Activated T-cell treated with anti-CD3 and anti-CD28 coated beads, Interleukin-2, amount 50 U/mL, for 72 hours (primary cell): ENCODE results near the gene C15orf62. TPM values are rescaled to one million over a fixed set of nuclear protein-coding genes. Genes with fewer than 3 reads are reported as not detected.
A peak's percentile ranks its signal among the peaks of the same experiment; 100 is the strongest.

Experiments
- ATAC-seq, 2 donors: fragments of 150-1000 bp; cut with Tn5 transposase; replicated peaks in 1 of 2; 2 replicates each; pipeline ENCODE4 v1.10.0; 2021; ENCODE audit warnings: moderate library complexity in 2 of 2, mild to moderate bottlenecking in 1 of 2
- DNase-seq, 2 donors: peaks; one replicate each; pipeline ENCODE4 v3.0.0; 2021 to 2022; ENCODE audit warnings: mixed read lengths in 1 of 2
- H3K27ac Mint-ChIP-seq: one replicate; pipeline ENCODE4 v1.8.0; 2022; ENCODE audit warnings: mild to moderate bottlenecking, moderate library complexity, mixed read lengths
- H3K27me3 Mint-ChIP-seq: one replicate; pipeline ENCODE4 v1.8.0; 2022; ENCODE audit warnings: low read depth, mixed read lengths
- H3K36me3 Mint-ChIP-seq, 2 donors: one replicate each; pipeline ENCODE4 v1.8.0; 2022; ENCODE audit warnings: mixed read lengths in 2 of 2, mild to moderate bottlenecking in 1 of 2; ENCODE audit not compliant: insufficient read depth in 2 of 2
- H3K4me1 Mint-ChIP-seq: one replicate; pipeline ENCODE4 v1.8.0; 2022; ENCODE audit warnings: low read depth, mixed read lengths
- H3K4me3 Mint-ChIP-seq, 2 donors: one replicate each; pipeline ENCODE4 v1.8.0; 2022; ENCODE audit warnings: mild to moderate bottlenecking in 2 of 2, mixed read lengths in 2 of 2, moderate library complexity in 2 of 2
- H3K9me3 Mint-ChIP-seq, 2 donors: one replicate each; pipeline ENCODE4 v1.8.0; 2022; ENCODE audit warnings: mixed read lengths in 2 of 2
- total RNA-seq, 2 donors: library from RNA; stranded (reverse); gene quantifications; one replicate each; pipeline ENCODE4 v1.2.3, GENCODE V29; 2022

Gene C15orf62
- total RNA-seq, 2 donors from 2014 or later, result 1.6 to 1.7 TPM

DNA sequence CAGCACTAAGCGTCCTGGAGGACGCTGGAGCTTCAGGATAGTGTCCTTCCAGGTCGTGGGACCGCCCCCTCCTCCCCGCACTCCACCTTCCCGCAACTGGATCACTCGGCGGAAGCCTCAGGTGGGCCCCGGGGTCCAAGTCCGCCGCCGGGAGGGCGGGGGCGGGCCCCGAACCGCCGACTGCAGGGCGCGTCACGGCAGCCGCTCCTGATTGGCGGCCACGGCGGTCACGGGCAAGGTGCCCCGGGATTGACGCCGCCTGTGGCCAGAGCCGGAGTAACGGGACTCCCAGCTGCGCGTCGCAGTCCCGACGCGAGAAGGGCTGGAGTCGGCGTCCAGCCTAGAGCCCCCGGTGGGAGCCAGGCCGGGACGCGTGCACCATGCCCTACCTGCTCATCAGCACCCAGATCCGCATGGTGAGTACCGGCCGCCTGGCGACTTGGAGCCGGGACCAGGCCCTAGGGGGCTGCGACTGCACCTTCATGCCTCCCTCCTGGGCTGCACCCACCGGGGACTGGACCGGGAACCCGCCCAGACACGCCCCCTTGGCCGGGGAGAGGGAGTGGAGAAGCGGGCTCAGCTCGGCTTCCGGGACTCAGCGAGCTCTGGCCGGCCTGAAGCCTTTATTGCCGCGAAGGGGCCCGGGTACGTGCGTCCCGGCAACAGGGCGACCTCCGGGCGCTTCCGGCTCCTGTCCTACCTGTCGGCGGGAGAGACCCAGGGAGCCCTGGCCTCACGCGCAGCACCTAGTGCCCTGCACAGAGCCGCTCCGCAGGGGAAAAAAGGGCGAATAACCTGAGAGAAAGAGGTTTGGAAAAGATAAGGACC is 5.8 kb upstream of the C15orf62 start, which contains the start of gene GCHFR:
Gene GCHFR (plus strand): TSS at position 268 of the 828 bp plus-strand sequence. CDS start 113 bp downstream, at position 381.
- H3K27me3 Mint-ChIP-seq, result no peaks in the 10 kb centered on the region
- H3K4me1 Mint-ChIP-seq, result peaks cover 38% of the 10 kb centered on the region
- ATAC-seq, result peak; percentile 76 to 77
- H3K36me3 Mint-ChIP-seq, result no peaks in the 10 kb centered on the region
- DNase-seq, result peak; percentile 84 to 87
- H3K9me3 Mint-ChIP-seq, result no peaks in the 10 kb centered on the region
- peak within 1 kb of the TSS; percentile 68 for H3K27ac Mint-ChIP-seq
- peak within 1 kb of the TSS; percentile 82 to 95 for H3K4me3 Mint-ChIP-seq

DNA sequence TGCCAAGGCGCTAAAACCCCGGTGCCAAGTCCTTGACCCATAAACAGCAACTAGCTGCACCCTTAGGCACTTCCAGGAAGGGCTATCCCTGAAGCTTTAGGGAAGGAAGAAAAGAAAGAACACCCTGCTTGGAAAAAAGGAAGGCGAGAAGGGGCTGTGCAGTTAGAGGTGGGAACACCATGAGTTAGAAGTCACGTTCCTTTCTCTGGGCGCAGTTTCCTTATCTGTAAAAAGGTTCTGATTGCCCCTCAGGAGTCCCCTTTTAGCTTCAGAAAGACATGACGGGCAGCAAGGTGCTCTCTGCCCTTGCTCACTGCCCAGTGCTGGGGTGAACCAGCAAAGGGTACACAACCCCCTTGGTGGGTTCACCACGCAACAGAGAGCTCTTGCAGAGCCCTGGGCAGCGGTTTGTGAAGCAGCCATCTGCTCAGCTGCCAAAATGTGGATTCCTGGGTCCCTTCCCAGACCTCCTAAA is 5.1 kb upstream of the C15orf62 start:
- no peak for DNase-seq
- peak overlapping the region; percentile 60 for H3K27ac Mint-ChIP-seq
- H3K4me1 Mint-ChIP-seq, result peaks cover 44% of the 10 kb centered on the region
- no peak for ATAC-seq
- H3K36me3 Mint-ChIP-seq, result no peaks in the 10 kb centered on the region
- H3K4me3 Mint-ChIP-seq, result peak overlapping the region; percentile 82 to 95
- H3K27me3 Mint-ChIP-seq, result no peaks in the 10 kb centered on the region
- no peaks in the 10 kb centered on the region for H3K9me3 Mint-ChIP-seq

- no peaks in the 10 kb centered on the region for H3K27me3 Mint-ChIP-seq
- no peaks in the 10 kb centered on the region for H3K36me3 Mint-ChIP-seq
- H3K4me1 Mint-ChIP-seq, result peaks cover 52% of the 10 kb centered on the region
- ATAC-seq, result no peak
- no peak for DNase-seq
- H3K27ac Mint-ChIP-seq, result no peak overlapping the region
- peak overlapping the region in 1 of 2 donors; percentile 7 for H3K4me3 Mint-ChIP-seq
- H3K9me3 Mint-ChIP-seq, result no peaks in the 10 kb centered on the region
These were observed 3.5 kb upstream of the C15orf62 start for GRCh38 chr15:40766194-40766815.

GRCh38 chr15:40766906-40767837 is 2.6 kb upstream of the C15orf62 start:
- H3K9me3 Mint-ChIP-seq, result no peaks in the 10 kb centered on the region
- H3K36me3 Mint-ChIP-seq, result no peaks in the 10 kb centered on the region
- H3K4me3 Mint-ChIP-seq, result no peak overlapping the region
- H3K4me1 Mint-ChIP-seq, result peaks cover 52% of the 10 kb centered on the region
- DNase-seq (no peak), ATAC-seq (no peak)
- no peaks in the 10 kb centered on the region for H3K27me3 Mint-ChIP-seq
- no peak overlapping the region for H3K27ac Mint-ChIP-seq

GRCh38 chr15:40767838-40768500 is 1.8 kb upstream of the C15orf62 start:
- no peak for DNase-seq
- Mint-ChIP-seq H3K27me3 (no peaks in the 10 kb centered on the region), H3K27ac (no peak overlapping the region), H3K36me3 (no peaks in the 10 kb centered on the region), H3K4me3 (peak overlapping the region in 1 of 2 donors; percentile 77), H3K4me1 (peaks cover 46% of the 10 kb centered on the region), H3K9me3 (no peaks in the 10 kb centered on the region)
- ATAC-seq, result no peak

- Mint-ChIP-seq H3K4me1 (peaks cover 40% of the 10 kb centered on the region), H3K27me3 (no peaks in the 10 kb centered on the region), H3K4me3 (peak overlapping the region; percentile 69 to 77), H3K27ac (peak overlapping the region; percentile 88), H3K9me3 (no peaks in the 10 kb centered on the region), H3K36me3 (no peaks in the 10 kb centered on the region)
- DNase-seq, result no peak
- ATAC-seq, result no peak
These were observed 1.1 kb upstream of the C15orf62 start for GRCh38 chr15:40768521-40769273.

GRCh38 chr15:40770147-40770721 is 454 bp downstream of the C15orf62 start:
- Mint-ChIP-seq H3K27ac (no peak overlapping the region), H3K4me3 (peak overlapping the region; percentile 37 to 77), H3K9me3 (no peaks in the 10 kb centered on the region), H3K27me3 (no peaks in the 10 kb centered on the region), H3K36me3 (no peaks in the 10 kb centered on the region), H3K4me1 (peaks cover 34% of the 10 kb centered on the region)
- ATAC-seq (no peak), DNase-seq (no peak)

DNA sequence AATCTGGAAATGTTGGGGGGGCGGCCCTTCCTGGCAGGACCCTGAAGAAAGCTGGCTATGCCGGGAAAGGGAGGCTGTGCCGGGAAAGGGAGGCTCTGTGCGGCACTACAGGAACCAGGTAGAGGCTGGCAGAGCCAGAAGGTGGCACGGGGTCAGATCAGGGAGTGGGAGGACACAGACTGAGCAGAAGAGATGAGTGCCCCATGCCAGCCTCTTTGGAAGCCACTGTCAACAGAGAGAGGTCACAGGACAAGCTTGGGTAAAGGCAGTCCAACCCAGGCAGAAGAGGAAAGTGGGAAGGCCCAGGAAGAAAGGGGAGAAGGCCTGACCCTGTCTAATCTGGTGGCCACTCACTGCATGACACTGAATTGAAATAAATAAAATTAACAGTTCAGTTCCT is 1.5 kb downstream of the C15orf62 start:
- Mint-ChIP-seq H3K9me3 (no peaks in the 10 kb centered on the region), H3K27ac (no peak overlapping the region), H3K4me1 (peaks cover 24% of the 10 kb centered on the region), H3K27me3 (no peaks in the 10 kb centered on the region), H3K4me3 (no peak overlapping the region), H3K36me3 (no peaks in the 10 kb centered on the region)
- no peak for ATAC-seq
- DNase-seq, result no peak

DNA sequence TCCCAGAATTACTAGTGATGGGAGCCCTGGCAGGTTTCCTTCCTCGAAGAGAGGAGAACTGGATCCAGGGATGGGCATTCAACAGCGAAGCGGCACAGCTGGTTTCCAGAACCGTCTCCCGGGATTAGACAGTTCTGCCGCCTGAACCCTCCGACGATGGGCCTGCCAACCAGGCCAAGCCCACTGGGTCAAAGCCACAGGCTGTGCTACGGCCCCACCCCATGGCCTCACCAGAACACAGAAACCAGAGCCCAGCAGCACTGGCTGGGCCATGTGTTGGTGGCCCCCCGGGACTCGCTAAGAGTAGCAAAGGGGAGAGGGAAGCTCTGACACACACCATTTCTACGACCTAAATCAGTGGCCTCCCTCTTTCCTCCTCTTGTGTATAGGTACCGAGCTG is 2.2 kb downstream of the C15orf62 start:
- no peaks in the 10 kb centered on the region for H3K27me3 Mint-ChIP-seq
- no peak for ATAC-seq
- H3K27ac Mint-ChIP-seq, result no peak overlapping the region
- DNase-seq, result no peak
- no peaks in the 10 kb centered on the region for H3K9me3 Mint-ChIP-seq
- H3K4me1 Mint-ChIP-seq, result peaks cover 31% of the 10 kb centered on the region
- H3K36me3 Mint-ChIP-seq, result peaks cover 2 to 3% of the 10 kb centered on the region in 2 donors
- H3K4me3 Mint-ChIP-seq, result no peak overlapping the region

DNA sequence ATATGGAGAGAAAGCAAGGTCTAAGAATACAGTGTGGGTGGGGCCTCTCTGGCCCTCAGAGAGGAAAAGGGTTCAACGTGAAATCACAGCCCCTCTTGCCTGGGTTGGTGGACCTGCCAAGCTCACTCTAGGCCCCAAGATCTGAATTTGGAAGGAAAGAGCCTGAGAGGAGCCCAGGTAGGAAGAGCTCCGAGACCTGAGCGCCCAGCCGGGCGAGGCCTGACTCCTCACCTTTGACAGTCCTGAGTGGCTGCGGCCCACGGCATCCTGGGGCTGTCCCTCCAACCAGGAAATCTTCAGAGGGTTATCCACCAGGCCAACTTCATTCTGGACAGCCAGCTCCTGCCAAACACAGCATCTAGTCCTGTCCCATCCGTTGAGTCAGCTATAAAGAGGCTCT is 3.7 kb downstream of the C15orf62 start:
- Mint-ChIP-seq H3K4me3 (no peak overlapping the region), H3K36me3 (peaks cover 2 to 3% of the 10 kb centered on the region in 2 donors), H3K27ac (no peak overlapping the region), H3K9me3 (no peaks in the 10 kb centered on the region), H3K27me3 (no peaks in the 10 kb centered on the region), H3K4me1 (peaks cover 27% of the 10 kb centered on the region)
- no peak for DNase-seq
- no peak for ATAC-seq

DNA sequence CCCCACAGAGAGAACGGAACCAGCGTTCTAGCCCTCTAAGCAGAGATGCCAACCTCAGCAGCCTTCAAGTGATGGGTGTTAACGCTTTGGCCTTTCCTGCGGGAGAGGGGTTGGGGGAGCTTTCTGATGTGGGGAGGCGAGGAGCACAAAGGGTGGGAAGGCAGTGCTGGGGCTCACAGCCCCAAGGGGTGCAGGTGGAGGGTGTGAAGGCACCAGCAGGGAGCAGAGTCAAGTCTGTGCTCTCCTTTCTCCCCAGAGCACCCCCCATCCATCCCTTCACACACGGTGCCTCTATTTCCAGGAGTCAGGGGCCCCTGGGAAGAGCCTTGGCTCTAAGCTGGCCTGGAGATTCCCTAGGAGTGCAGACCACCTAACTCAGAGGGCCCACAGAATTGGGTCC is 4.1 kb downstream of the C15orf62 start:
- peaks cover 23% of the 10 kb centered on the region for H3K4me1 Mint-ChIP-seq
- ATAC-seq (no peak), DNase-seq (no peak)
- no peak overlapping the region for H3K27ac Mint-ChIP-seq
- no peak overlapping the region for H3K4me3 Mint-ChIP-seq
- peaks cover 2 to 3% of the 10 kb centered on the region in 2 donors for H3K36me3 Mint-ChIP-seq
- no peaks in the 10 kb centered on the region for H3K27me3 Mint-ChIP-seq
- H3K9me3 Mint-ChIP-seq, result no peaks in the 10 kb centered on the region
